CD14-positive monocyte (primary cell): ENCODE results near the gene PPP2R2D. TPM values are rescaled to one million over a fixed set of nuclear protein-coding genes. Genes with fewer than 3 reads are reported as not detected.

ENCODE experiments used
- DNase-seq, 3 donors: peaks; one replicate each; pipeline ENCODE4 v3.0.0-alpha.2; 2011 to 2022
- H2AFZ ChIP-seq: 2 replicates; pipeline ENCODE4 v1.6.0; 2012; ENCODE audit warnings: mild to moderate bottlenecking, low read depth, low read length, inconsistent platforms; ENCODE audit not compliant: insufficient read depth, poor library complexity, severe bottlenecking
- H3K27ac ChIP-seq, 2 donors: 1 replicate in 1 of 2; 2 replicates in 1 of 2; pipeline ENCODE4 v1.5.1; 2012 to 2013; ENCODE audit warnings: low read length in 2 of 2, control low read depth in 1 of 2, inconsistent platforms in 1 of 2, low read depth in 1 of 2, mild to moderate bottlenecking in 1 of 2
- H3K27me3 ChIP-seq, 2 donors: one replicate each; pipeline versions ENCODE4 v1.6.0 to v1.6.1; 2011 to 2013; ENCODE audit warnings: low read length in 2 of 2; ENCODE audit not compliant: control insufficient read depth in 2 of 2, insufficient read depth in 2 of 2
- H3K36me3 ChIP-seq, 2 donors: replicated peaks in 1 of 2; 1 replicate in 1 of 2; 2 replicates in 1 of 2; pipeline versions ENCODE4 v1.5.1 to v1.6.1; 2012 to 2013; ENCODE audit warnings: low read length in 2 of 2, control low read depth in 1 of 2, inconsistent platforms in 1 of 2, mild to moderate bottlenecking in 1 of 2; ENCODE audit not compliant: insufficient read depth in 2 of 2, control insufficient read depth in 1 of 2
- H3K4me1 ChIP-seq, 2 donors: 1 replicate in 1 of 2; 2 replicates in 1 of 2; pipeline versions ENCODE4 v1.5.1 to v1.6.1; 2012 to 2013; ENCODE audit warnings: low read length in 2 of 2, control low read depth in 1 of 2, inconsistent platforms in 1 of 2, mild to moderate bottlenecking in 1 of 2, moderate library complexity in 1 of 2; ENCODE audit not compliant: insufficient read depth in 2 of 2, control insufficient read depth in 1 of 2
- H3K4me2 ChIP-seq: replicated peaks from 2 replicates; pipeline ENCODE3; 2012; ENCODE audit warnings: low read length, moderate library complexity, mild to moderate bottlenecking; ENCODE audit not compliant: poor library complexity, severe bottlenecking; ENCODE audit errors: extremely low read depth
- H3K4me3 ChIP-seq, 3 experiments: fragments of 200-600 bp in 1 of 3; sonication (generic) in 1 of 3; replicated peaks in 1 of 3; 1 replicate in 2 of 3; 2 replicates in 1 of 3; pipeline ENCODE4 v1.5.1; 2011 to 2013; ENCODE audit warnings: low read length in 3 of 3, mild to moderate bottlenecking in 3 of 3, control low read depth in 2 of 3, low read depth in 2 of 3, inconsistent platforms in 1 of 3, moderate library complexity in 1 of 3
- H3K79me2 ChIP-seq: 2 replicates; pipeline ENCODE4 v1.6.0; 2012; ENCODE audit warnings: mild to moderate bottlenecking, control low read depth, inconsistent platforms, low read length, moderate library complexity; ENCODE audit not compliant: insufficient read depth
- H3K9ac ChIP-seq: 2 replicates; pipeline ENCODE4 v1.6.0; 2017; ENCODE audit warnings: low read length, mild to moderate bottlenecking; ENCODE audit not compliant: insufficient read depth, poor library complexity, severe bottlenecking
- H3K9me3 ChIP-seq, 2 donors: replicated peaks in 1 of 2; 1 replicate in 1 of 2; 2 replicates in 1 of 2; pipeline versions ENCODE4 v1.5.1 to v1.6.1; 2012 to 2013; ENCODE audit warnings: low read length in 2 of 2, control low read depth in 1 of 2; ENCODE audit not compliant: control insufficient read depth in 1 of 2, insufficient read depth in 1 of 2
- H4K20me1 ChIP-seq: 2 replicates; pipeline ENCODE4 v1.6.0; 2012; ENCODE audit warnings: mild to moderate bottlenecking, low read length, control low read depth, moderate library complexity; ENCODE audit not compliant: insufficient read depth
- H3K27ac Mint-ChIP-seq, 7 donors: one replicate each; pipeline ENCODE4 v1.8.0; 2020; ENCODE audit warnings: mild to moderate bottlenecking in 7 of 7, mixed read lengths in 7 of 7, moderate library complexity in 6 of 7, inconsistent platforms in 2 of 7
- H3K27me3 Mint-ChIP-seq, 3 donors: one replicate each; pipeline ENCODE4 v1.8.0; 2021 to 2022; ENCODE audit warnings: low read depth in 3 of 3, mild to moderate bottlenecking in 3 of 3, mixed read lengths in 3 of 3, moderate library complexity in 3 of 3, inconsistent platforms in 1 of 3
- H3K36me3 Mint-ChIP-seq, 2 donors: one replicate each; pipeline ENCODE4 v1.8.0; 2020; ENCODE audit warnings: mixed read lengths in 2 of 2, inconsistent platforms in 1 of 2, mild to moderate bottlenecking in 1 of 2
- H3K4me1 Mint-ChIP-seq: one replicate; pipeline ENCODE4 v1.8.0; 2020; ENCODE audit warnings: mild to moderate bottlenecking, mixed read lengths
- H3K4me3 Mint-ChIP-seq, 2 donors: one replicate each; pipeline ENCODE4 v1.8.0; 2020; ENCODE audit warnings: mild to moderate bottlenecking in 2 of 2, mixed read lengths in 2 of 2, moderate library complexity in 1 of 2
- H3K9me3 Mint-ChIP-seq, 7 donors: one replicate each; pipeline ENCODE4 v1.8.0; 2020 to 2022; ENCODE audit warnings: mixed read lengths in 7 of 7, mild to moderate bottlenecking in 6 of 7, moderate library complexity in 6 of 7, inconsistent platforms in 2 of 7
- CTCF ChIP-seq: fragments of 200-600 bp; IDR thresholded peaks from one replicate; pipeline ENCODE4 v1.8.0; 2022; ENCODE audit warnings: antibody characterized with exemption, mild to moderate bottlenecking
- WGBS: methylation state at CpG from one replicate; pipeline ENCODE4 v1.1.5; 2013; ENCODE audit warnings: missing lambda C conversion rate; ENCODE audit not compliant: insufficient coverage; 5-methylcytosine and 5-hydroxymethylcytosine counted together
- intact Hi-C, 2 donors: fragments of 100-400 bp; cut with micrococcal nuclease; formaldehyde crosslinking; loops; one replicate each; pipeline versions ENCODE4 v1.15.0 to v1.15.1; 2023
- polyA plus RNA-seq, 3 donors: library from polyadenylated mRNA; depleted of rRNA in 1 of 3; unstranded in 2 of 3; stranded (reverse) in 1 of 3; fragments of 300-500 nt in 2 of 3; fragments of >200 nt in 1 of 3; fragmentation: Illumina TruSeq in 2 of 3; gene quantifications; 1 replicate in 2 of 3; 2 replicates in 1 of 3; pipeline ENCODE4 v1.2.3, GENCODE V29; 2012 to 2021

Gene PPP2R2D
- polyA plus RNA-seq, 3 donors: 12.8 to 23.5 (median 12.9) TPM

- no peak overlapping the region for H2AFZ ChIP-seq
- Mint-ChIP-seq H3K27me3 (peaks cover 2 to 6% (median 5%) of the 10 kb centered on the region in 3 donors), H3K27ac (no peak overlapping the region), H3K4me1 (no peaks in the 10 kb centered on the region), H3K4me3 (no peak overlapping the region), H3K36me3 (no peaks in the 10 kb centered on the region), H3K9me3 (peaks cover 0 to 6% (median 3%) of the 10 kb centered on the region in 7 donors)
- H3K4me2 ChIP-seq: no peak overlapping the region
- H3K79me2 ChIP-seq: no peaks in the 10 kb centered on the region
- intact Hi-C loops: no loop called here
- no peaks in the 10 kb centered on the region for H3K36me3 ChIP-seq
- H3K4me1 ChIP-seq: no peaks in the 10 kb centered on the region
- H3K9ac ChIP-seq: no peak overlapping the region
- no peaks in the 10 kb centered on the region for H3K9me3 ChIP-seq
- WGBS: 88% methylated on average over 21 of the region's 23 CpGs
- no peak overlapping the region for H3K4me3 ChIP-seq
- no peaks in the 10 kb centered on the region for H4K20me1 ChIP-seq
- DNase-seq: no peak
- no peak for TF ChIP-seq CTCF
- no peaks in the 10 kb centered on the region for H3K27me3 ChIP-seq
- H3K27ac ChIP-seq: no peak overlapping the region
Observed at GRCh38 chr10:131855461-131856401, 45.1 kb upstream of the PPP2R2D start.

DNA sequence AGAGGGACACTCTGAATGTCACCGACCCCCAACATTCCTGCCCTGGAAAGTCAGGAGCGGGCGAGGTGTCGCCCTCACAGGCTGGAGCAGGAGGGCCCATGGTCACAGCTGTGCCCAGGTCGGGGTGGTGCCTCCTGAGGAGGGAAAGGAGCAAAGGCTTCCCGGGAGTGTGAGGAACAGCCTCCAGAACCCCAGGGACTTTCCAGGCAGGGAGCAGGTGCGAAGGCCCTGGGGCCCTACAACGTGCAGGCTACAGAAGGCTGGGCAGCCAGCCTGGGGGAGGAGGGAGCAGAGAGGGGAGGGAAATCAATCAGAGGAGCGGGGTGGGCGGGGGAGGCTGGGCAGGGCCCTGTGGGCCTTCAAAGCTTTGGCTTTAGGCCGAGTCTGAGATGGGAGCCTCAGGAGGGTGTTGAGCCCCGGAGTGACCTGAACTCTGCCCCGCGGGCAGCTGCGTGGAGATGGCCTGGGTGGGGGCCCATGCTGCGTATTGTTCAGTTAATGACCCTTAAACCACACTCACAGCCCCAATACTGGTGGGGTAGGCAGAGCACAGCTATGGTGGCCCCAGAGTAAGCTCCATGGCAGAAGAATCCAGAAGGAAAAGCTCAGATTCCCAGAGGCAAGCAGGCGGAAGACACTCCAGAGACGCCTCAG lies 44.2 kb upstream of the PPP2R2D start:
- no peak overlapping the region for H2AFZ ChIP-seq
- no peak for DNase-seq
- peaks cover 0 to 6% (median 0%) of the 10 kb centered on the region in 7 donors for H3K9me3 Mint-ChIP-seq
- no peaks in the 10 kb centered on the region for H3K4me1 Mint-ChIP-seq
- H3K4me1 ChIP-seq: no peaks in the 10 kb centered on the region
- H3K27ac ChIP-seq: no peak overlapping the region
- H3K9me3 ChIP-seq: no peaks in the 10 kb centered on the region
- no peak for TF ChIP-seq CTCF
- no peak overlapping the region for H3K27ac Mint-ChIP-seq
- no peak overlapping the region for H3K4me2 ChIP-seq
- WGBS: 85% methylated on average over 12 of the region's 18 CpGs
- H3K27me3 Mint-ChIP-seq: peaks cover 2 to 13% (median 10%) of the 10 kb centered on the region in 3 donors
- no peaks in the 10 kb centered on the region for H4K20me1 ChIP-seq
- H3K4me3 Mint-ChIP-seq: no peak overlapping the region
- intact Hi-C loops: no loop called here
- H3K79me2 ChIP-seq: no peaks in the 10 kb centered on the region
- no peaks in the 10 kb centered on the region for H3K36me3 Mint-ChIP-seq
- H3K36me3 ChIP-seq: no peaks in the 10 kb centered on the region
- no peak overlapping the region for H3K4me3 ChIP-seq
- H3K27me3 ChIP-seq: no peaks in the 10 kb centered on the region
- H3K9ac ChIP-seq: no peak overlapping the region
